Measurements from ENCODE around the gene FAM120B.

Gene FAM120B

DNA sequence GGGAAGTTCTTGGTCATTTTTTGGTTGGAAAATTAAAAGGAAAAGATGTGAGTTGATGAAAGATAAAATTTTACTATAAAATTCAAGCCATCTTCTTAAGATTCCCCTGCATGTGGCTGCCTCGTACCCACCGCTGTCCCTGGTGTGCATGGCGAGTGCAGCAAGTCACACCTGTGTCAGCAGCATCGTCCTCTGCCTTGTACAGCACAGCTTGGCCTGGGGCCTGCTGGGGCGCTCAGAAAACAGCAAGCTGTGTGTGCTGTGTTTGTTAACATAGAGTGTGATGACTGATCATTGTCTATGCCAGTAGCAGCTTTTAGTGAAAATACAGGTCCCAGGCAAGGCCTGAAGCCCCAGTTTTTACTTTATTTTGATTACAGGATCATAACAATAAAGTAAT is 56.7 kb downstream of the FAM120B start:
- no peak for DNase-seq

DNA sequence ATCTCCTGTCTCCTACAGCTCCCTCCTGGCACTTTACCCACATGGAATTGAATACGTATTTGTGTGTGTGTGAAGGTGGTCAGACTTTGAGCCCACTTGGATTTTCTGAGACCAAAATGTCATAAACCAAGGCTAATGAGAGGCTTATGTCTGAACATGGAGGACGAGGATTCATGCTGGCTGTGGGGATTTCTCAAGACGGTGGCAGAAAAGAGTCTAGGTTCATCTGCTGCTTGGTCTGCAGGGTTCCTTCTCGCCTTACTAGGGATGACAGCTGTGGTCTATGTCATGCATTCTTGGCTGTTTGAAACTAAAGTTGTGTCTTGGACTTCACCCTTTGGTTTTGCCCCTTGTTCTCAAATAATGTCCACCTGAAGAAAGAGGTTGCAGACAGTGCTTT is 58.6 kb downstream of the FAM120B start:
- DNase-seq = no peak

DNA sequence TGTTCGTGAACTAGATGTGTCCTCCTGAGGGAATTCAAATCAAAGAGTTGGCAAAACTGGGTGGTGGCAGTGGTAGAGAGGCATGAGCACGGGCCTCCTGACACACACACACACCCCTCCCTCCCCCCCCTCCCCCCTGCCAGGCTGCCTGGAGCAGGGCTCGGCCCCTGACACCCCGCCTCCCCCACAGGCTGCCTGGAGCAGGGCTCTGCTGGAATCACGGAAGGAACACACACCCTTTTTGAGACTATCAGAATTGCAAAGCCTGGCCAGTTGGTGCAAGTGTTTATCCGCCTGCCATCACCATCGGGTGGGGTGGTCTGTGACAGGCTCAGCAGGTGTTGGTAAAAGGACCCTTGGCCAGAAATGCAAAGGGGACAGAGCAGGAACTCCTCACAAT is 59.0 kb downstream of the FAM120B start:
- DNase-seq = no peak

DNA sequence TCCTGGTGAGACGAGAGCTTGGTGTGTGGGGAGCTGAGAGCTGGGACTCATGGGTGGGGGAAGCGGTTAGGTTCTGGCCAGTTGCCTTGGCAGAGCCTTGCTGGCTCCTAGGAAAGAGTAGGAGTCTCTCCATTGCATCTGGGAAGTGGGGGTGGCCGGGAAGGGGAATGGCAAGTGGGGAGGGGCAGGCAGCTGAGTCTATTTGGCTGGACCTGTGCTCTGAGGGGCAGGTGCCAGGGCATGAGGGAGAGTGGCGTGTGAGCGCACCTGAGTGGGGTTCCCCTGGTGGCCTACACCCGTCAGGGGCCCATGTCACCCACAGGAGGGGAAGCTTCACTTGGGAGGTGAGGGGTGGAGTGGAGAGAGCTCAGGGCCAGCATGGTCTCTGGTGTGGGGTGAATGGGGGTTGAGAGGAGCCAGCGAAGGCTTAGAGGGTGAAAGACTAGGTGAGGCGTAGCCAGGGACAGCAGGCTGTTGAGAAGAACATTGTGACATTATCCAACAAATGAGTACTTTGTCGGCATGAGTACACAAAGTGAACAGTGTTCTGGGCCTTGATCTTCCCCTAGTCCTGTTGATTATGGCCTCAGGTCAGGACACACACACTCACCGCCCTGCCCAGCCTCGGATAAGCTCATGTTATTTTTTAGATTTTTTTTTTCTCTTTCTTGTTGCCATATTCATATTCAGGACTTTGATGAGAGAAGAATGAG is 59.8 kb downstream of the FAM120B start:
- DNase-seq = no peak

DNA sequence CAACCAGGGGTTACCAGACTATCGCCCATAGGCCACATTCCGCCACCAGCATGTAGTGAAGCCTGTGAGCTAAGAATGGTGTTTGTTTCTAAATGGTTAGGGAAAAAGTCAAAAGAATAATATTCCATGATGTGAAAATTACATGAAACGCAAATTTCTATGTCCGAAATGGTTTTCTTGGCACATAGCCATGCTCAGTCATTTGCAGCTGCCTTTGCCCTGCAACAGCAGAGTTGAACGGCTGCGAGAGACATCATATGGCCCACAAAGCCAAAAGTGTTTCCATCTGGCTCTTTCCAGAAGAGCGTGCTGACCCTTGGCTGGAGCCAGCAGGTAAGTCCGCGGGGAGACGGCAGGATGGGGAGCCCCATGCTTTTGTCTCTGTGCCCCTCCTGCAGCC is 60.7 kb downstream of the FAM120B start:
- DNase-seq = no peak

DNA sequence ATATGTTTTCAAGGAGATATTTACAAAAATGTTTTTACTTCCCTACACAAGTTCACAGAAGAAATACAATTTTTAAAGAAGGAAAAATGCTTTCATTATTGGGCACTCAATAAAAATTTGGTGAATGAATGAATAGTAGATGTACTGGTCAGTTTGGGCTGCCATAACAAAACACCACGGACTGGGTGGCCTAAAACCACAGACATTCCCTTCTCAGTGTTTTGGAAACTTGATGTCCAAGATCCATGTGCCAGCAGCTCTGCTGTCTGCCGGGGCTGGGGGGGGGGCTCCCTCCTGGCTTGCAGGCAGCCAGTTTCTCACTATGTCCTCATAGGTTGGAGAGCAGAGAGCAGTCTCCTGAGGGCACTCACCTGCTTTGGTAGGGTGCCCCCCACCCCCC is 62.0 kb downstream of the FAM120B start:
- DNase-seq = no peak

DNA sequence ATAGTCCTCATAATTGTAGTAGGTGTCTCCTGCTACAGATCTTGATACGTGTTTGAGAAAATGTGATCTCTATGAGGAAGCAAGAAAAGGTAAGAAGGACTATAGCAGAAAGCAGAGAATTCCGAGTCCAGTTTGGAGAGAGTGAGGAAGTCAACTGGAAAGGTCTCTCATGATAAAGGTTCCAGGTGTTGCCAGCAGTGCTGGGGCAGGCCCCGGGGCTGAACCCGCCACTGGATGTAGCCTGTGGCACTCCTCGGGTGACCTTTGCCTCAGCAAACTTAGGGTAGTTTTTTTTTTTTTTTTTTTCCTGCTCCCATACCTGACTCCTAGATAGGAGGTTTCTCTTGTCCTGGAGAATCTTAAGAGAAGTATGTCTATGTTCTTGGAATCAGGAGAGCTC is 62.8 kb downstream of the FAM120B start:
- no peak for DNase-seq

DNA sequence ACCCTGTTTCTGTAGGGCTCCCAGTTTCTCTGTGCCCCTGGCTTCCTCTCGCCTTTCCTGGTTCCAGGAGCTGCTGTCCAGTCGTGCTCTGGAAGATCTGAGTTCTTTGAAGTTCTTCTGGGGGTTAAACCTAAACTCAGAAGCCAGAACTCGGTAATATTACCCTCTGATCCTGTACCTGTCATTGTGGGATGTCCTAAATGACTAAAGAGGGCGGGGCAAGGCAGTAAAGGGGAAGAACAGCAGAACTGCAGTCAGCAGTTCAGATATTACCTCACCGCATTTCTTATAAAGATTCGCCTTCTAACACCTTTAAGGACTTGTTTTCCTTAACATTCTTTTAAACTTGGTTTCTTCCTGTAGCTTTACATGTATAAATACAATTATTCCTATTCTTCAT is 63.9 kb downstream of the FAM120B start:
- no peak for DNase-seq

DNA sequence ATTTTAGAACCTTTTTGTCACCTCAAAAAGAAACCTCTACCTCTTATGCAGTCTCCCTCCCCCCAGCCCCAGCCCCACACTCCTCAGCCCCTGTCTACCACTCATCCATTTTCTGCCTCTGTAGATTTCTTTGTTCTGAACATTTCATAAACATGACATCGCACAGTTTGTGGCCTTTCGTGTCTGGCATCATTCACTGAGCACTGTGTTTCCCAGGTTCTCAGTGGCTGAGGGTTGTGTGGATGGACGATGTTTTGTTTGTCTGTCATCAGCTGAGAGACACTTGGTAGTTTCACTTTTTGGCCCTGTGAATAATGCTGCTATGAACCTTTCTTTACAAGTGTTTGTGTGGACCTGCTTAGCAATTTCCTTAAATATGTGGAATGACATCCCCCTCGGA is 64.5 kb downstream of the FAM120B start:
- no peak for DNase-seq

DNA sequence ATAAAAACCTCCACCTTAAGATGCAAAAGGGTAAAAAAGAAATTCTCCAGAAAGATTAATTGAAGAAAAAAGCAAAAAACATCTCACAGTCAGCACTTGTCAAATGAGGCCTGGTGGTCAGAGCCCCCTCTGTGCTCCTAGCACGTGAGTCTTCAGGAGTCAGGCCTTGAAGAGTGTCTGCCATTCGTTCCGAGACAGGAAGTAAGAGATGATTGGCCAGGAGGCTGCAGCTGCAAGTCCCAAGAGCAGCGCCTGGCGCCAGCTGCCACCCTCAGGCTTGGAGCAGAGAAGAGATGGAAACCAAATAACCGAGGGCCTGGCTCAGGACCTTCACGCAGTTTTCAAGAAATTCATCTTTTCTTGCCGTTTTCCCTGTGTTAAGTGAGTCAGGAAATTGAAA is 65.0 kb downstream of the FAM120B start:
- no peak for DNase-seq

DNA sequence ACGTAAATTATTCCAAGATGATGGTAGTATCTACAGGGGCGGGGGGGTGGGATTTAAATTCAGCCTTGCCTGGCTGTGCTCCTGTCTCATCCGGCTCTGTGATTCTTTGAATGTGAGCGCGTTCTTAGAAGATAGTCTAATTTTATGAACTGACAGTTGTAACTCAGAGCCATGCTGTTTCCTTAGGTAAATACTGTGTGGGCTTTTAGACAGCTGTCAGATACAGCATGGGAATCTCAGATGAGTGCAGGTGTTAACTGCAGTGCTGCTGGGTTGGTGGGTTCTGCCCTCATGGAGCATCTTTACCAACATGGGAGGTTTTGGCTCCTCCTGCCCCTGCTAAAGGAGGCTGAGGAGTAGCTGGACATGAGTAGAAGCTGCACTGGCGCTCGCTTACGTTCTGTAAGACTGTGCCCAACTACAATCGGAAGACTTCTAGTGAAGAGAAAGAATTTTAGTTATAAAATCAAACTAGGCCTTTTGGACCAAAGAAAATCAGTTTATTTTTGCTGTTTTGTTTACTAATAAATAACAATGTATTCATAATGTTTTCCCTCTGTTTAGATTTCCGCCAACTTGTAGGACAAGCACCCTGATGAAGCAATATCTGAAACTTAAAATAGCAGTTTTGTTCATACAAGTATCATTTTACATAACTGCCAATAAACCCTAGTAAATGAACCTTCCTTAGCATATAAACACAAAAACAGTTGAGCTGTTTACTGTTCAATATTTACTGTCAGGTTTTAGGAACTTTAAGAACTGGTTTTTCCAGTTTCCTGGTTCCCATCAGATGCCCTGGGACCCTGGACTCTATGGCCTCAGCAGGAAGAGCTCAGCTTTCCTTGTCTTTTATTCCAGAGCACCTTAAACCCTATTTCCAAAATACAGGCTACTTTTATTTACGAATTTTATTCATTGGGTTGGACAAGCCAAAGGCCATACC is 66.1 kb downstream of the FAM120B start:
- no peak for DNase-seq

DNA sequence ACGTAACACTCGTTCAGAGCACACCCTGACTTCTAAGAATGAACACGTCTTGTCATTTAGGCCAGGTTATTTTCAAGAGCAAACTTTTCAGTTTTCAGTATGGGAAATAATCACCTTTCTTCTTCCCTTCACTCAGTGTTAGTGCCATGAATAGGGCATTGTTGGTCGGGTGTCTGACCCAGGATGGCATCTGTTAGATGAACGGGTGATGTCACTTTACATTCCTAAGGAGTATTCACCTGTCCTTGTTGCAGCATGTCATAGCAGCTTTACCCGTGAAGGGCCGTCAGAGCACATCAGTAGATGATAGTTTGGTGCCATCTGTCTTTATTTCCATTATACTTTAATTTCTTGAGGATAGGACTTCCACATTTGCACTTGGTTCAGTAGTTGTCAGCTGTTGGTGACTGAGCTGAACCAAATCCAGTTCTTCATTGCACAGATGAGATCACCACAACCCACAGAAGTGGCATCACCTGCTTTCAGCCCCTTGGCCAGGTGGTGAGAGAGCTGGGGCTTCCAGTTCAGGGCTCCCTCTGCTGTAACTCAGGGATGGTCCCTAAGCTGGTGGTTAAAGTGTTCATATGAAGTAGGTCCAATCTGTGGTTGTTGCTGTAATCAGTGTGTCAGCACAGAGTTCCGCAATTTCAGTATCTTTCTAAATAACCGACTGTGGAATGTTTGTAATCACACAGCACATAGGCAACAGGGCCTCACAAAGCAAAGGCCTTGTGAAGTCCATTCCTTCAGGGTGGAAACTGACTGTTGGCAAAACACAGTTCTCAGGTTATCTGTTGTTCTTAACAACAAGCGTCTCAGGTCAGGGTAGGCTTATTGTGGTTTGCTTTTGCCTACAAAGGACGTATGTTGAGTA is 68.2 kb downstream of the FAM120B start:
- DNase-seq = no peak

DNA sequence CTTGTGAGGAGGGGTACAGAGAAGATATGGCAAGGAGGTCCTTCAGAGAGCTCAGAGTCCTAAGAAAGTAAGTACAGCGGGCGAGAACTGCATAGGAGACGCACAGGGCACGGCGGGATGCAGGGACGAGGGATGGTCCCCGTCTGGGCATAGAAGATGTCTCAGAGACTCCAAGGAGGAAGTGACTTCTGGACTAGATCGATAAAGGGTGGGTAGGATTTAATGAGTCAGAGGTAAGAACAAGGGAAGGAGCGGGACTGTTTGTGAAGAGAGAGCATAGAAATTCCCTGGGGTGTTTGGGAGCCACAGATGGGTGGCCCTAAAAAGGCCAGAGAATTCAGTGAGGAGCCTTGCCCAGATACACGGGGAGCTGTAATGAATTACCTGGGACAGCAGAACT is 69.1 kb downstream of the FAM120B start:
- no peak for DNase-seq

DNA sequence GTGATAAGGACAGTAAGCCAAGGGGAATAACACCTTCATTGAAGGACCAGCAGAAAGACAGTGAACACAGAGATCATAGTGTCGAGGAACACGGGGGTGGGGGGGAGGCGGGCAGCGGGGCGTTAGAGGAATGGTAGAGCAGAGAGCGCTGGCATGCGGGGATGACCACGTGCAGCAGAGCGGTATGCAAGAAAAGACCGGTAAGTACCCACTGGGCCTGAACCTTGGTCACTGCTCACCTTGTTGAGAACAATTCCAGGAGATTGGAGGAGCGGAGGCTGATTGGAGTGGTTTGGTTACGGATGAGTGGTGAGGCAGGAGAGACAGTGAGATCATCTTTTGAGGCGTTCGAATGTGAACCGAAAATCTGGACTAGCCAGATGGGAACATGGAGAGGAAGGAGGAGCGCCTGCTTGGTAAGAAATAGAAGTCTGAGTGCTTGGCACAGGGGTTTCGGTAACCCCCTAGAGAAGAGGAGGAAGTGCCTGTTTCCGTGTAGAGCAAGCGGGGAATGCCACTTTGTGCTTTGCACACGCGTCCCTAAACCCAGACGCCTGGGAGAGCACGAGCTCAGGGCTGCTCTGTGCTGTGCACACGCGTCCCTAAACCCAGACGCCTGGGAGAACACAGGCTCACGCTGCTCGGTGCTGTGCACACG is 70.0 kb downstream of the FAM120B start:
- DNase-seq = no peak

DNA sequence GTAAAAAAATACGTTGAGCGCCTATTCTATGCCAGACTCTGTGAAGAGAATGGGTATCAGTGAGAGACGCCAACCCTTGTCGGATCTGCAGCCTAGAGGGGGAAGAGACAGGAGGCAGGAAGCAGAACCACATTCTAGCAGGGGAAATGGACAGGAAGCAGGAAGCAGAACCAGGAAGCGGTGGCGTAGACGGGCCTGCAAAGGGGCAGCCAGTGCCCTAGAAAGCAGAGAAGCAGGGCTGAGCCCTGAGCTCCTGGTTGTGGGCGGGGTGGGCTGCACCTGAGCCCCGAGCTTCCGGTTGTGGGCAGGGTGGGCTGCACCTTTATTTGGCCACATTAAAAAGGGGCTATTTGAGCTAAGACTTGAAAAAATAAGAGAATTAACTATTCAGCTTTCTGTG is 71.9 kb downstream of the FAM120B start:
- no peak for DNase-seq

DNA sequence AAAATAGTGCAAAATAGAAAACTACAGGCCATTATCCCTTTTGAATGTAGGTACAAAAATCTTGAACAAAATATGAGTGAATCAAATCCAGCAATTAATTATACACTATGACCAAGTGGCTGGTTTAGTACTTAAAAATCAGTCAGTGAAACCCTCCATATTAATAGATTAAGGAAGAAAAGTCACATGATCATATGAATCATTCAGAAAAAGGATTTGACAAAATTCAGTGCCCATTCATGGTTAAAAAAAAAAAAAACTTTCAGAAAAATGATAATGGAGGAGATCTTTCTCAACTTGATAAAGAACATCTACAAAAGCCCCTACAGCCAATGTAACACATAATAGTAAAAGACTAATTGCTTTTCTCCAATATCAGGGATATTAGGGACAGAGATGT is 75.0 kb downstream of the FAM120B start:
- no peak for DNase-seq

DNA sequence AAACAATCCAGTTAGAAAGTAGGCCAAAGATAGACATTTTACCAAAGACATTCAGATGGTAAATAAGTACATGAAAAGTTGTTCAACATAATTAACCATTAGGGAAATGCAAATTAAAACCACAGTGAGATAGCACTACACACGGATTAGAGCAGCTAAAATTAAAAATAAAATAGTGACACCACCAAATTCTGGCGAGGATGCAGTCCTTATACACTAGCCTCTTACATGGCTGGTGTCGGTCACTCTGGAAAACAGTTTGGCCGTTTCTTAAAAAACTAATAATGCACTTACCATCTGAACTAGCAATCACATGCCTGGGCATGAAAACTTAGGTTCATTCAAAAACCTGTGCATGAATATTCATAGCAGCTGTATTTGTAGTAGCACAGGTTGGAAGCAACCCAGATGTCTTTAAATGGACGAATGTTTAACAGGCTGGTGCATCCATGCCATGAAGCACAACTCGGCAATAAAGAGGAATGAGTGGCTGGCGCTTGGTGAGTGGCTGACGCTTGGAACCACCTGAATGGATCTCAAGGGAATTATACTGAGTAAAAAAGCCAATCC is 77.0 kb downstream of the FAM120B start:
- no peak for DNase-seq

DNA sequence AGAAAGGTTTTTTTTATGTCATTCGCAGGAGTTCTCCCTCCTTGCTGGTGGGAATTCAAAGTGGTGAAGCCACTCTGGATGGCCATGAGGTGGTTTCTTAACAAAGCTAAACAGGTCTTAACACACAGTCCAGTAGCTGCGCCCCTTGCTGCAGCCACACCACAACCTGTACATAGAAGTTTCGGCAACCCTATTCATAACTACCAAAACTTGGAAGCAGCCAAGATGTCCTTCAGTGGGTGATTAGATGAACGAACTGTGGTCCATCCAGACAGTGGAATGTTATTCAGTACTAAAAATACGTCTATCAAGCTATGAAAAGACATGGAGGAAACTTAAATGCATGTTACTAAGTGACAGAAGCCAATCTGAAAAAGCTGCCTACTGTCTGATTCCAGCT is 78.9 kb downstream of the FAM120B start:
- DNase-seq = no peak

DNA sequence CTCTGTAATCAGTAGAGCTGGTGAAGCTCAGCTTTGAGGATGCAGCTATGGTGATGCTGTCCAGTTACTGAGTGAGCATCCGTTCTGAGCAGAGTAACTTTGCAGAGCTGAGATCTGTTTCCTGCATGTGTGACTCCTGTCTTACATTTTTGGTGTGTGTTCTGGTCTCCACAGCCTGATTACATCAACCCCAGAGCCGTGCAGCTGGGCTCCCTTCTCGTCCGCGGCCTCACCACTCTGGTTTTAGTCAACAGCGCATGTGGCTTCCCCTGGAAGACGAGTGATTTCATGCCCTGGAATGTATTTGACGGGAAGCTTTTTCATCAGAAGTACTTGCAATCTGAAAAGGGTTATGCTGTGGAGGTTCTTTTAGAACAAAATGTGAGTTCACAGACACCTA is 81.6 kb downstream of the FAM120B start:
- no peak for DNase-seq

DNA sequence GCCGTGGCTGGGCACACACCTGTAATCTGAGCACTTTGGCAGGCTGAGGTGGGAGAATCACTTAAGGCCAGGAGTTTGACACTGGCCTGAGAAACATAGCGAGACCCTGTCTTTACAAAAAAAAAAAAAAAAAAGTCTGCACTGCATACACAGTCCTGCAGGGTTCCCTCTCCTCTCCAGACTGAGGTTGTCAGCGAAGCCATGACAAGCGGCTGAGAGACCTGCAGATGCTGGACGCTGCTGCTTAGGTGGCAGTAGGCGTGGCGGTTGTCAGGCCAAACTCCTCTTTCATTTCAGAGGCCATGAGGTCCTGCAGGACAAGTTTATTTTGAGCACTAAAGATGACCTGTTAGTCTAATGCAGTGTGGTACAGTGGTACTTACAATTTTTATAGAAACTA is 86.5 kb downstream of the FAM120B start:
- DNase-seq = no peak

DNA sequence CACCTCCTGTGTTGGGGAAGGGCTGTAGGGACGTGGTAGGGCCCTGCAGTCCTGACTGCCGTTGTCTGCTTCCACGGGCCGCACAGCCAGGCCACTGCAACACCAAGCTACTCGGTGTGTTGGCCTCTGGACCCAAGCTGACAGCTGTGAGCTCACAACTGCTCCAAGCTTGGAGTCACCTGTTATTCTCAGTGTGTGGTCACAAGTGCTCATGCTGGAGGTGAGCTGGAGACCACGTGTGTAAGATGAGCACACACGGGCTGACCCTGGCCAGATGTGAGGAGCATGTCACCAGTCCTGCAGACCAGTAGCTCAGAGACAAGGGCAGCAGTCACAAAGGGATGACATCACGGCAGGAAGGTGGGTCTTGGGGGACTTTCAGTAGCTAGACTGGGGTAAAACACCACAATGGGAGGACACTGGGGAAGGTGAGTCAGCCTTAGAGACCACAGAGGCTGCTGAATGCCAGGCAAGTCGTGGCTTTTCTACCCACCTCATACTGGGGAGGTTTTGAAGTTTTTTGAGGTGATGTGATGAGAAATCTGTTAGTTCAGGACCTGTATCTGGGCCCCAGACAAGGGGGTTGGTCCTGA is 87.3 kb downstream of the FAM120B start:
- DNase-seq = no peak

DNA sequence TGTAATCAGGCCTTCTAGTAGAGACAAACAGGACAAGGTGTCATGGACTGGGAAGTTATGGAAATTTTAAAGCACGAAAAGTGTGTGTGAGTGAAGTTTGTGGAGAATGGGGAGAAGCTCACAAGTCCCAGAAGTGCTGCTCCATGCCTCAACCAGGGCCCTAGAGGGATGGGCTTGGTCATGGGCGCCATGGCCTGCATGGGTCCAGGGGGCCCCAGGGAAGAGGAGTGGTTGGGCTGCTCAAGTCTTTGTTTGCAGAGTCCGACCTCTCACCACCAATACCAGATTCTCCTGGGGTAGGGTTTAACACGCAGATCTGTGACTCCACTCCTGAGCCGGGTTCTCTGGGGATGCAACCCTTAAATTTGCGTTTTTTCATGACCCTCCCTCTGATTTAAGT is 88.4 kb downstream of the FAM120B start:
- no peak for DNase-seq

Measured in GOT3 (cell line).